H9 (cell line): ENCODE data around the gene EEF1G. TPM values are rescaled to one million over a fixed set of nuclear protein-coding genes. Genes with fewer than 3 reads are reported as not detected.

Experiments used
- DNase-seq: peaks from one replicate; pipeline ENCODE4 v3.0.0-alpha.2; 2017
- H2AFZ ChIP-seq: one replicate; pipeline ENCODE4 v1.6.1; 2013; ENCODE audit warnings: mild to moderate bottlenecking, low read length, control low read depth, moderate library complexity
- H2AK5ac ChIP-seq: 2 replicates; pipeline ENCODE4 v1.6.1; 2013; ENCODE audit warnings: low read length, control low read depth, mixed read lengths; ENCODE audit not compliant: insufficient read length
- H2BK120ac ChIP-seq: one replicate; pipeline ENCODE4 v1.6.1; 2013; ENCODE audit warnings: low read depth, mild to moderate bottlenecking, low read length, control low read depth, inconsistent platforms; ENCODE audit not compliant: poor library complexity, severe bottlenecking
- H2BK12ac ChIP-seq: 2 replicates; pipeline ENCODE4 v1.6.1; 2013; ENCODE audit warnings: low read length, control low read depth, mixed read lengths, low read depth; ENCODE audit not compliant: insufficient read length
- H2BK15ac ChIP-seq: 2 replicates; pipeline ENCODE4 v1.6.1; 2013; ENCODE audit warnings: low read depth, low read length, control low read depth
- H2BK20ac ChIP-seq: one replicate; pipeline ENCODE4 v1.6.1; 2013; ENCODE audit warnings: low read depth, mild to moderate bottlenecking, low read length, control low read depth, inconsistent platforms; ENCODE audit not compliant: poor library complexity, severe bottlenecking
- H2BK5ac ChIP-seq: 2 replicates; pipeline ENCODE4 v1.6.1; 2013; ENCODE audit warnings: low read length, control low read depth, mixed read lengths; ENCODE audit not compliant: insufficient read length
- H3K14ac ChIP-seq: 2 replicates; pipeline ENCODE4 v1.6.1; 2013; ENCODE audit warnings: low read length, control low read depth; ENCODE audit not compliant: insufficient read depth
- H3K18ac ChIP-seq: 2 replicates; pipeline ENCODE4 v1.6.1; 2013; ENCODE audit warnings: low read depth, mild to moderate bottlenecking, mixed read lengths, low read length, control low read depth; ENCODE audit not compliant: insufficient read length
- H3K23ac ChIP-seq: 2 replicates; pipeline ENCODE4 v1.6.1; 2013; ENCODE audit warnings: low read length, control low read depth, mixed read lengths, low read depth; ENCODE audit not compliant: insufficient read length
- H3K23me2 ChIP-seq: 2 replicates; pipeline ENCODE4 v1.6.1; 2013; ENCODE audit warnings: low read depth, mild to moderate bottlenecking, mixed read lengths, low read length, control low read depth; ENCODE audit not compliant: insufficient read length, poor library complexity, severe bottlenecking
- H3K27ac ChIP-seq: 2 replicates; pipeline ENCODE4 v1.5.1; 2013; ENCODE audit warnings: low read length, control low read depth, mixed read lengths, low read depth; ENCODE audit not compliant: insufficient read length
- H3K27me3 ChIP-seq: 2 replicates; pipeline ENCODE4 v1.6.1; 2013; ENCODE audit warnings: low read length, control low read depth, inconsistent platforms; ENCODE audit not compliant: insufficient read depth
- H3K4ac ChIP-seq: 2 replicates; pipeline ENCODE4 v1.6.1; 2013; ENCODE audit warnings: low read depth, mild to moderate bottlenecking, control low read depth, inconsistent platforms, low read length, moderate library complexity
- H3K4me1 ChIP-seq: 2 replicates; pipeline ENCODE4 v1.6.1; 2013; ENCODE audit warnings: low read length, control low read depth, inconsistent platforms; ENCODE audit not compliant: insufficient read depth
- H3K4me2 ChIP-seq: 2 replicates; pipeline ENCODE4 v1.6.1; 2013; ENCODE audit warnings: low read length, control low read depth, mixed read lengths; ENCODE audit not compliant: insufficient read length, insufficient read depth
- H3K56ac ChIP-seq: 2 replicates; pipeline ENCODE4 v1.6.1; 2013; ENCODE audit warnings: low read depth, mild to moderate bottlenecking, mixed read lengths, low read length, control low read depth; ENCODE audit not compliant: insufficient read length
- H3K79me1 ChIP-seq: 2 replicates; pipeline ENCODE4 v1.6.1; 2013; ENCODE audit warnings: low read depth, mild to moderate bottlenecking, moderate library complexity, low read length, control low read depth, inconsistent platforms; ENCODE audit not compliant: insufficient read depth, poor library complexity, severe bottlenecking
- H3K79me2 ChIP-seq: 2 replicates; pipeline ENCODE4 v1.6.1; 2013; ENCODE audit warnings: low read length, control low read depth, inconsistent platforms; ENCODE audit not compliant: insufficient read depth
- H3K9ac ChIP-seq: 2 replicates; pipeline ENCODE4 v1.6.1; 2013; ENCODE audit warnings: low read length, control low read depth, mixed read lengths; ENCODE audit not compliant: insufficient read length; ENCODE audit errors: extremely low read depth
- H3K9me3 ChIP-seq: one replicate; pipeline ENCODE4 v1.6.1; 2013; ENCODE audit warnings: low read depth, low read length, inconsistent platforms; ENCODE audit not compliant: control insufficient read depth
- H3T11ph ChIP-seq: one replicate; pipeline ENCODE4 v1.6.1; 2013; ENCODE audit warnings: mild to moderate bottlenecking, low read length, control low read depth, inconsistent platforms
- H4K20me1 ChIP-seq: one replicate; pipeline ENCODE4 v1.6.1; 2013; ENCODE audit not compliant: control insufficient read depth, insufficient read length, insufficient read depth
- H4K5ac ChIP-seq: 2 replicates; pipeline ENCODE4 v1.6.1; 2013; ENCODE audit warnings: low read depth, mild to moderate bottlenecking, mixed read lengths, low read length, control low read depth; ENCODE audit not compliant: insufficient read length
- H4K8ac ChIP-seq: replicated peaks from 2 replicates; pipeline ENCODE4 v1.6.1; 2013; ENCODE audit warnings: low read length, control low read depth, mixed read lengths, low read depth; ENCODE audit not compliant: insufficient read length
- H4K91ac ChIP-seq: 2 replicates; pipeline ENCODE4 v1.6.1; 2013; ENCODE audit warnings: low read depth, mild to moderate bottlenecking, moderate library complexity, mixed read lengths, low read length, control low read depth; ENCODE audit not compliant: insufficient read length
- H3K27ac Mint-ChIP-seq, 3 experiments: 2 replicates in 2 of 3; 3 replicates in 1 of 3; pipeline ENCODE4 v1.8.0; 2020 to 2021; ENCODE audit warnings: mixed read lengths in 3 of 3, mild to moderate bottlenecking in 1 of 3, moderate library complexity in 1 of 3
- H3K27me3 Mint-ChIP-seq: 2 replicates; pipeline ENCODE4 v1.8.0; 2021; ENCODE audit warnings: low read depth, mild to moderate bottlenecking, moderate library complexity, mixed read lengths
- H3K36me3 Mint-ChIP-seq, 3 experiments: 2 replicates in 2 of 3; 3 replicates in 1 of 3; pipeline ENCODE4 v1.8.0; 2020 to 2021; ENCODE audit warnings: low read depth in 3 of 3, mixed read lengths in 3 of 3; ENCODE audit not compliant: insufficient read depth in 1 of 3
- H3K4me1 Mint-ChIP-seq, 2 experiments: 2 replicates each; pipeline ENCODE4 v1.8.0; 2020; ENCODE audit warnings: mixed read lengths in 2 of 2
- H3K4me3 Mint-ChIP-seq, 2 experiments: 2 replicates in 1 of 2; 3 replicates in 1 of 2; pipeline ENCODE4 v1.8.0; 2020 to 2021; ENCODE audit warnings: mild to moderate bottlenecking in 2 of 2, mixed read lengths in 2 of 2, moderate library complexity in 1 of 2
- H3K9me3 Mint-ChIP-seq, 2 experiments: 2 replicates in 1 of 2; 3 replicates in 1 of 2; pipeline ENCODE4 v1.8.0; 2020; ENCODE audit warnings: mild to moderate bottlenecking in 2 of 2, mixed read lengths in 2 of 2, moderate library complexity in 1 of 2
- WGBS: extraction: QIAGEN DNeasy Blood & Tissue Kit; methylation state at CpG from one replicate; pipeline ENCODE4 v1.1.7; 2013; ENCODE audit warnings: missing lambda C conversion rate, low lambda C conversion rate, mixed read lengths; ENCODE audit not compliant: insufficient read length; ENCODE audit errors: extremely low coverage; 5-methylcytosine and 5-hydroxymethylcytosine counted together
- total RNA-seq: library from RNA; stranded (reverse); gene quantifications from 2 replicates; pipeline ENCODE4 v1.2.1, GENCODE V29; 2021
- TF ChIP-seq, protein P1 (sequence below): fragments of 200-600 bp; sonication (generic); conservative IDR thresholded peaks from 3 replicates; pipeline ENCODE4 v1.8.0; 2021; ENCODE audit warnings: antibody characterized with exemption, mild to moderate bottlenecking

Gene EEF1G
- total RNA-seq, 1 experiment from 2014 or later: 1,790 TPM

DNA sequence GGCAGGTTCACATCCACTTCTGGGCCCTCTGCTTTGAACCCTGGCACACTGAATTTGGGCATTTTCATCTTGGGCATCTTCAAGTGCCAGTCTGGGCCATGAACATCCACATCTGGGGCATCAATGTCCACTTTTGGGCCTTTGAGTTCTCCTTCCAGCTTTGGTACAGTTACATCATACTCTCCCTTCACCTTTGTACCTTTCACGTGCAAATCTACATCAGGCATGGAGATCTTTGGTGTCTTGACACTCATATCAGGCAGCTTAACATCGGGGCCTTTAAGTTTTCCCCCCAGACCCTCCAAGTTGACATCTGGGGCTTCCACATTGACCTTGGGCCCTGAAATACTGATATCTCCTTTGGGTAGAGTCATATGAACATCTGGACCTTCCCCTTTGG is 41.6 kb downstream of the EEF1G start:
- TF ChIP-seq, protein P1, sequence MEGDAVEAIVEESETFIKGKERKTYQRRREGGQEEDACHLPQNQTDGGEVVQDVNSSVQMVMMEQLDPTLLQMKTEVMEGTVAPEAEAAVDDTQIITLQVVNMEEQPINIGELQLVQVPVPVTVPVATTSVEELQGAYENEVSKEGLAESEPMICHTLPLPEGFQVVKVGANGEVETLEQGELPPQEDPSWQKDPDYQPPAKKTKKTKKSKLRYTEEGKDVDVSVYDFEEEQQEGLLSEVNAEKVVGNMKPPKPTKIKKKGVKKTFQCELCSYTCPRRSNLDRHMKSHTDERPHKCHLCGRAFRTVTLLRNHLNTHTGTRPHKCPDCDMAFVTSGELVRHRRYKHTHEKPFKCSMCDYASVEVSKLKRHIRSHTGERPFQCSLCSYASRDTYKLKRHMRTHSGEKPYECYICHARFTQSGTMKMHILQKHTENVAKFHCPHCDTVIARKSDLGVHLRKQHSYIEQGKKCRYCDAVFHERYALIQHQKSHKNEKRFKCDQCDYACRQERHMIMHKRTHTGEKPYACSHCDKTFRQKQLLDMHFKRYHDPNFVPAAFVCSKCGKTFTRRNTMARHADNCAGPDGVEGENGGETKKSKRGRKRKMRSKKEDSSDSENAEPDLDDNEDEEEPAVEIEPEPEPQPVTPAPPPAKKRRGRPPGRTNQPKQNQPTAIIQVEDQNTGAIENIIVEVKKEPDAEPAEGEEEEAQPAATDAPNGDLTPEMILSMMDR: no peak
- H4K91ac ChIP-seq: no peak overlapping the region
- H3K27ac ChIP-seq: no peak overlapping the region
- no peak overlapping the region for H3K27ac Mint-ChIP-seq
- no peaks in the 10 kb centered on the region for H3K23me2 ChIP-seq
- no peaks in the 10 kb centered on the region for H3K4me1 ChIP-seq
- H3K4me2 ChIP-seq: no peak overlapping the region
- H3K9ac ChIP-seq: no peak overlapping the region
- H2BK5ac ChIP-seq: no peak overlapping the region
- H2BK15ac ChIP-seq: no peak overlapping the region
- no peak overlapping the region for H3K4me3 Mint-ChIP-seq
- no peak overlapping the region for H2AFZ ChIP-seq
- H3K4me1 Mint-ChIP-seq: peaks cover 4 to 9% of the 10 kb centered on the region in 2 experiments
- no peak overlapping the region for H3K4ac ChIP-seq
- H2AK5ac ChIP-seq: no peak overlapping the region
- H2BK12ac ChIP-seq: no peak overlapping the region
- H3K18ac ChIP-seq: no peak overlapping the region
- H4K20me1 ChIP-seq: no peaks in the 10 kb centered on the region
- peaks cover 5% of the 10 kb centered on the region; the same call in 1 of the 2 replicates for H3K27me3 Mint-ChIP-seq
- H4K8ac ChIP-seq: no peak overlapping the region
- H3K79me1 ChIP-seq: no peaks in the 10 kb centered on the region
- H3K9me3 Mint-ChIP-seq: peaks cover 4 to 38% of the 10 kb centered on the region in 2 experiments; a peak in 4 of 5 replicates
- no peak overlapping the region for H2BK120ac ChIP-seq
- no peak overlapping the region for H4K5ac ChIP-seq
- no peak overlapping the region for H2BK20ac ChIP-seq
- H3K56ac ChIP-seq: no peak overlapping the region
- H3T11ph ChIP-seq: no peak overlapping the region
- H3K27me3 ChIP-seq: no peaks in the 10 kb centered on the region
- DNase-seq: no peak
- no peak overlapping the region for H3K23ac ChIP-seq
- H3K9me3 ChIP-seq: no peaks in the 10 kb centered on the region
- H3K36me3 Mint-ChIP-seq: peaks cover 2 to 45% (median 31%) of the 10 kb centered on the region in 3 experiments; a peak in 5 of 7 replicates
- WGBS: no CpG with 5 or more reads among the region's 2 CpGs
- H3K79me2 ChIP-seq: no peaks in the 10 kb centered on the region
- no peak overlapping the region for H3K14ac ChIP-seq
